Activated CD4-positive, alpha-beta T cell treated with anti-CD3 and anti-CD28 coated beads, Interleukin-2, amount 10 ng/mL, durations not matched to agents 24 days and 14 days (primary cell): Measurements from ENCODE around the gene ZIC4. TPM values are rescaled to one million over a fixed set of nuclear protein-coding genes. Genes with fewer than 3 reads are reported as not detected.
A peak's percentile ranks its signal among the peaks of the same experiment; 100 is the strongest.

Experiments
- DNase-seq: peaks from one replicate; pipeline ENCODE4 v3.0.0; 2022
- H3K27ac Mint-ChIP-seq: one replicate; pipeline ENCODE4 v1.8.0; 2022; ENCODE audit warnings: mild to moderate bottlenecking, mixed read lengths
- H3K27me3 Mint-ChIP-seq: one replicate; pipeline ENCODE4 v1.8.0; 2022; ENCODE audit warnings: mixed read lengths
- H3K36me3 Mint-ChIP-seq: one replicate; pipeline ENCODE4 v1.8.0; 2022; ENCODE audit warnings: low read depth, mild to moderate bottlenecking, mixed read lengths
- H3K4me1 Mint-ChIP-seq: one replicate; pipeline ENCODE4 v1.8.0; 2021; ENCODE audit warnings: mixed read lengths
- H3K4me3 Mint-ChIP-seq: one replicate; pipeline ENCODE4 v1.8.0; 2022; ENCODE audit warnings: mild to moderate bottlenecking, moderate library complexity, mixed read lengths
- H3K9me3 Mint-ChIP-seq: one replicate; pipeline ENCODE4 v1.8.0; 2021; ENCODE audit warnings: mixed read lengths
- intact Hi-C: fragments of 100-400 bp; cut with micrococcal nuclease; formaldehyde crosslinking; loops from one replicate; pipeline ENCODE4 v1.15.1; 2023
- total RNA-seq: library from RNA; stranded (reverse); gene quantifications from 2 replicates; pipeline ENCODE4 v1.2.3, GENCODE V29; 2022

ZIC4 gene
- total RNA-seq, 1 donor from 2014 or later, result not detected

GRCh38 chr3:147387885-147388699 lies 18.3 kb downstream of the ZIC4 start:
- Mint-ChIP-seq H3K27ac (peak overlapping the region; percentile 66), H3K27me3 (peaks cover 77% of the 10 kb centered on the region), H3K4me3 (no peak overlapping the region), H3K9me3 (peaks cover 7% of the 10 kb centered on the region), H3K36me3 (no peaks in the 10 kb centered on the region), H3K4me1 (peaks cover 1% of the 10 kb centered on the region)
- DNase-seq, result no peak
- intact Hi-C loops, result loop anchor here (5.0 kb wide), 1 partner anchor 34 kb away; no protein-coding TSS in a partner anchor

GRCh38 chr3:147387291-147387884 lies 19.0 kb downstream of the ZIC4 start:
- Mint-ChIP-seq H3K4me1 (no peaks in the 10 kb centered on the region), H3K27ac (no peak overlapping the region), H3K36me3 (no peaks in the 10 kb centered on the region), H3K4me3 (no peak overlapping the region), H3K9me3 (peaks cover 7% of the 10 kb centered on the region), H3K27me3 (peaks cover 75% of the 10 kb centered on the region)
- intact Hi-C loops, result loop anchor here (5.0 kb wide), 1 partner anchor 35 kb away; no protein-coding TSS in a partner anchor
- no peak for DNase-seq

GRCh38 chr3:147385059-147386012 lies 21.0 kb downstream of the ZIC4 start:
- H3K27ac Mint-ChIP-seq, result no peak overlapping the region
- peaks cover 78% of the 10 kb centered on the region for H3K27me3 Mint-ChIP-seq
- no peaks in the 10 kb centered on the region for H3K4me1 Mint-ChIP-seq
- H3K36me3 Mint-ChIP-seq, result no peaks in the 10 kb centered on the region
- intact Hi-C loops, result loop anchor here (5.0 kb wide), 1 partner anchor 37 kb away; no protein-coding TSS in a partner anchor
- H3K9me3 Mint-ChIP-seq, result peaks cover 7% of the 10 kb centered on the region
- DNase-seq, result no peak
- H3K4me3 Mint-ChIP-seq, result no peak overlapping the region

- no peaks in the 10 kb centered on the region for H3K4me1 Mint-ChIP-seq
- H3K4me3 Mint-ChIP-seq, result no peak overlapping the region
- DNase-seq, result no peak
- peaks cover 80% of the 10 kb centered on the region for H3K27me3 Mint-ChIP-seq
- H3K36me3 Mint-ChIP-seq, result no peaks in the 10 kb centered on the region
- intact Hi-C loops, result loop anchor here (5.0 kb wide), 1 partner anchor 38 kb away; no protein-coding TSS in a partner anchor
- no peak overlapping the region for H3K27ac Mint-ChIP-seq
- peaks cover 1% of the 10 kb centered on the region for H3K9me3 Mint-ChIP-seq
Measured at GRCh38 chr3:147384210-147385058, 21.9 kb downstream of the ZIC4 start.

DNA sequence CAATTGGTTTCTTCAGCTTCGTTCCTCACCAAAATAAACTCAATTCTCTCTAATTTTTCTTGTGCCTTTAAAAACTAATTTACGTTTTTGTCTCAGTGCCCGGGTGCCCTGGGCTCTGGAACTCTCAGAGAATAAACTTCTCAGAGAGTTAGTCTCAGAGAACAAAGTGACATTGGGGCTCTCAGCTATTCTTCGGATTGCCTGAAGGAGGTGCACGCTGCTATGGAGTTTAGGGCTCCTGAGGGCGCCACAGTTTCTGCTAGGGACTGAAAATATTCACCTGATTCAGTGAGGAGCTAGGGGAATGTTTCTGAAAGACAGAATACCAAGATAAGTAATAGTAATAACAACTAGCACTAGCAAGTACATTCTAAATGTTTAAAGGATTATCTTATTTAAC lies 22.7 kb downstream of the ZIC4 start:
- no peaks in the 10 kb centered on the region for H3K36me3 Mint-ChIP-seq
- no peak overlapping the region for H3K27ac Mint-ChIP-seq
- no peak overlapping the region for H3K4me3 Mint-ChIP-seq
- intact Hi-C loops, result no loop called here
- DNase-seq, result no peak
- H3K4me1 Mint-ChIP-seq, result no peaks in the 10 kb centered on the region
- peaks cover 81% of the 10 kb centered on the region for H3K27me3 Mint-ChIP-seq
- H3K9me3 Mint-ChIP-seq, result peaks cover 9% of the 10 kb centered on the region

- Mint-ChIP-seq H3K36me3 (no peaks in the 10 kb centered on the region), H3K9me3 (peaks cover 10% of the 10 kb centered on the region), H3K4me3 (no peak overlapping the region), H3K27ac (no peak overlapping the region), H3K27me3 (peaks cover 78% of the 10 kb centered on the region), H3K4me1 (no peaks in the 10 kb centered on the region)
- no peak for DNase-seq
- intact Hi-C loops, result no loop called here
Measured at GRCh38 chr3:147381596-147381995, 24.7 kb downstream of the ZIC4 start.

- DNase-seq, result no peak
- no peak overlapping the region for H3K4me3 Mint-ChIP-seq
- peaks cover 74% of the 10 kb centered on the region for H3K27me3 Mint-ChIP-seq
- H3K36me3 Mint-ChIP-seq, result no peaks in the 10 kb centered on the region
- H3K9me3 Mint-ChIP-seq, result peaks cover 10% of the 10 kb centered on the region
- no peak overlapping the region for H3K27ac Mint-ChIP-seq
- no peaks in the 10 kb centered on the region for H3K4me1 Mint-ChIP-seq
- intact Hi-C loops, result no loop called here
Measured at GRCh38 chr3:147380977-147381376, 25.4 kb downstream of the ZIC4 start.

DNA sequence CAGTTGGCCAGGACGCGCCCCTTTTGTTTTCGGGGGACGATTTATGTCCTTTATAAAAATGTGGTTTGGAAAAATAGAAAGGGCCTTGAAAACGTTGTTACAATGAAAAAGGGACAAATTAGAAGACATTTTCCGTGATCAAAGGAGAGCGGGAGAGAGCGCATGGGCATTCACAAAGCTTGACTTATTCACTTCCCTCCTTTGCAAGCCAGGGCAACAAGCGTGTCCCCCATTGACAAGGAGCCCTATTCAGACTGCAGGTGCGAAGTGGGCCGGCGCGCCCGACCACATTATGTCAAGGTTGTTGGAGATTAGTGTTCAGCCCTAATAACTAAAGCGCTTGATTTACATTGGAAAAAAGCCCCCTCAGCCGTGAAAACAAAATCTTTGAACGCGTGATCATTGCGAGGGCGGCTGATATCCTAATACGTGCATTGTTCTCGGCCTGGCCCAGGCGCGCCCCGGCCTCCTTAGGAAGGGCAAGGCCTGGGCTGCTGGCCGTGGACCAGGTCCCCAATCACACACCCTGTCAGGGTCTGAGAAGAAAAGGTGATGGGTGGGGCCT lies 25.9 kb downstream of the ZIC4 start:
- no peaks in the 10 kb centered on the region for H3K4me1 Mint-ChIP-seq
- H3K9me3 Mint-ChIP-seq, result peaks cover 10% of the 10 kb centered on the region
- intact Hi-C loops, result no loop called here
- peaks cover 69% of the 10 kb centered on the region for H3K27me3 Mint-ChIP-seq
- H3K36me3 Mint-ChIP-seq, result no peaks in the 10 kb centered on the region
- DNase-seq, result no peak
- H3K4me3 Mint-ChIP-seq, result no peak overlapping the region
- no peak overlapping the region for H3K27ac Mint-ChIP-seq

- no peak overlapping the region for H3K27ac Mint-ChIP-seq
- intact Hi-C loops, result loop anchor here (5.0 kb wide), 1 partner anchor 38 kb away; no protein-coding TSS in a partner anchor
- peaks cover 65% of the 10 kb centered on the region for H3K27me3 Mint-ChIP-seq
Measured at GRCh38 chr3:147379651-147380050, 26.7 kb downstream of the ZIC4 start.

GRCh38 chr3:147377412-147378367 lies 28.7 kb downstream of the ZIC4 start:
- Mint-ChIP-seq H3K4me1 (no peaks in the 10 kb centered on the region), H3K9me3 (peaks cover 10% of the 10 kb centered on the region), H3K4me3 (no peak overlapping the region), H3K36me3 (no peaks in the 10 kb centered on the region), H3K27me3 (peaks cover 70% of the 10 kb centered on the region), H3K27ac (no peak overlapping the region)
- intact Hi-C loops, result loop anchor here (5.0 kb wide), 1 partner anchor 40 kb away; no protein-coding TSS in a partner anchor
- no peak for DNase-seq

More at GRCh38 chr3:147379651-147380050, 26.7 kb downstream of the ZIC4 start:
- H3K4me1 Mint-ChIP-seq, result no peaks in the 10 kb centered on the region
- H3K4me3 Mint-ChIP-seq, result no peak overlapping the region
- no peaks in the 10 kb centered on the region for H3K36me3 Mint-ChIP-seq
- DNase-seq, result no peak
- peaks cover 10% of the 10 kb centered on the region for H3K9me3 Mint-ChIP-seq

GRCh38 chr3:147373301-147373700 lies 33.0 kb downstream of the ZIC4 start:
- Mint-ChIP-seq H3K36me3 (no peaks in the 10 kb centered on the region), H3K27me3 (peaks cover 75% of the 10 kb centered on the region), H3K9me3 (peaks cover 3% of the 10 kb centered on the region), H3K4me3 (no peak overlapping the region), H3K4me1 (no peaks in the 10 kb centered on the region), H3K27ac (no peak overlapping the region)
- intact Hi-C loops, result no loop called here
- DNase-seq, result no peak
